ENCODE data around the gene APP. TPM values are rescaled to one million over a fixed set of nuclear protein-coding genes. Genes with fewer than 3 reads are reported as not detected.

The APP gene
- total RNA-seq, 1 experiment from 2014 or later = 224 TPM

DNA sequence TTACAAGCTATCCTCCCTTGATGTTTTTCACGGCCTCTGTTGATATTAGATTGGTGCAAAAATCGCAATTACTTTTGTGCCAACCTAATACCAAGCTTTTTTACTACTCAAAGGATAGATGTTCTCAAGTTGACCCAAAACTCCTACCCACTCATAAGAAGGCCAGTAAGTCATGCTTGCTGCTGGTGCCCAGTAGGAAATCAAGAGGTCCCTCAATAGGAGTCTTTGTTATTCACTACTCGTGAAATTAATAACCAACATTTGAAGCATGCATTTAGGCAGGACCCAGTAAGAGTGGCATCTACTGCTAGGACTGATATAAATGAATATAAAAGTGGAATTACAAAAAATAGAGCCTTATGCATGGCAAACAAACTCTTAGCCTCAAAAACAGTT lies 52.6 kb downstream of the APP start:
- H3K4me1 ChIP-seq (replicated peaks; ENCODE audit: insufficient read depth) = peaks cover 37% of the 10 kb centered on the region
- H3F3A ChIP-seq (ENCODE audit: insufficient read depth, low read depth) = peaks cover 24% of the 10 kb centered on the region
- intact Hi-C loops (cut with micrococcal nuclease; ENCODE audit: unreplicated experiment) = loop anchor here (5.0 kb wide), 1 partner anchor 49 kb away; no protein-coding TSS in a partner anchor
- BruUV-seq (replicated peaks) = no TSS peak
- H3K27me3 ChIP-seq (ENCODE audit: insufficient read depth, low read depth) = no peaks in the 10 kb centered on the region
- DNase-seq = no peak
- ChIA-PET CTCF (no interaction called here), POLR2A (ENCODE audit: unreplicated experiment) (no interaction called here)
- H3K36me3 ChIP-seq (ENCODE audit: low read depth) = no peaks in the 10 kb centered on the region
- H3K79me2 ChIP-seq (ENCODE audit: low read depth) = peaks cover 56% of the 10 kb centered on the region
- no peaks in the 10 kb centered on the region for H4K20me1 ChIP-seq (ENCODE audit: insufficient read depth)
- no peak overlapping the region for H2AFZ ChIP-seq
- no peak overlapping the region for H3K4me3 ChIP-seq
- no peaks in the 10 kb centered on the region for H3K9me3 ChIP-seq (ENCODE audit: insufficient read depth, low read depth)
- H3K4me2 ChIP-seq = no peak overlapping the region
- no peak for TF ChIP-seq EZH2 (IDR thresholded peaks at IDR 0.05; ENCODE audit: low read depth)
- TF ChIP-seq, protein P1, sequence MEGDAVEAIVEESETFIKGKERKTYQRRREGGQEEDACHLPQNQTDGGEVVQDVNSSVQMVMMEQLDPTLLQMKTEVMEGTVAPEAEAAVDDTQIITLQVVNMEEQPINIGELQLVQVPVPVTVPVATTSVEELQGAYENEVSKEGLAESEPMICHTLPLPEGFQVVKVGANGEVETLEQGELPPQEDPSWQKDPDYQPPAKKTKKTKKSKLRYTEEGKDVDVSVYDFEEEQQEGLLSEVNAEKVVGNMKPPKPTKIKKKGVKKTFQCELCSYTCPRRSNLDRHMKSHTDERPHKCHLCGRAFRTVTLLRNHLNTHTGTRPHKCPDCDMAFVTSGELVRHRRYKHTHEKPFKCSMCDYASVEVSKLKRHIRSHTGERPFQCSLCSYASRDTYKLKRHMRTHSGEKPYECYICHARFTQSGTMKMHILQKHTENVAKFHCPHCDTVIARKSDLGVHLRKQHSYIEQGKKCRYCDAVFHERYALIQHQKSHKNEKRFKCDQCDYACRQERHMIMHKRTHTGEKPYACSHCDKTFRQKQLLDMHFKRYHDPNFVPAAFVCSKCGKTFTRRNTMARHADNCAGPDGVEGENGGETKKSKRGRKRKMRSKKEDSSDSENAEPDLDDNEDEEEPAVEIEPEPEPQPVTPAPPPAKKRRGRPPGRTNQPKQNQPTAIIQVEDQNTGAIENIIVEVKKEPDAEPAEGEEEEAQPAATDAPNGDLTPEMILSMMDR (conservative IDR thresholded peaks at IDR 0.05) = no peak
- no peaks in the 10 kb centered on the region for H3K9me2 ChIP-seq (ENCODE audit: insufficient read depth)
- H3K27ac ChIP-seq = peak overlapping the region; percentile 85

DNA sequence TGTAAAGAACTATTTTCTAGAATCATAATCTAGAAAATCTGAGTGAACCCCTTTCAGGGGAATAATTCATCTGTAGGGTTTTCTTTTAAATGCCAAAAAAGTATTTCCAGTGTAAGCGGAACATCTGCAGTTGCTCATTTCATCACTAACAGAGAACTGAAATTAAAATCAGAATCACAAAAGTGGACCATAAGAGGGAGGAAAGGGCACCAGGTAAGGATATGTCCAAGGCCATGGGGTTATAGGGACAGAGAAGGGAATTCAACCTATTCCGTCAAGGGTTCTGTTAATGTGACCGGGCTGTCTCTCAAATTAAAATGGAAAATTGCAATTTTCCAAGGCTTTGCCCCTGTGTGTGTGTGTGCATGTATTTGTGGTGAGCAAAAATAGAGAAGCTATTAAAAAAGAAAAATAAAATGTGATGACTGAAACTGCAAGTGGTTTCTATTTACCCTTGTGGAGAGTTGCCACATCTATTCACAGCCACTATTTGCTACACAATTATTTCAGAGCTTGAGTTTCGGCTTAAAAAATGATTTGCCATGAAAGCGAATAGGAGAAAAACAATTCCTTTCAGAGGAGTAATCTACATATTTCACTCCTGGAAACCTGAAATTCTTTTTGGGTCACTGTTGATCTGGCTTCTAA lies 53.1 kb downstream of the APP start:
- BruUV-seq (replicated peaks) = no TSS peak
- Histone ChIP-seq H2AFZ (no peak overlapping the region), H3F3A (ENCODE audit: insufficient read depth, low read depth) (peaks cover 24% of the 10 kb centered on the region), H3K4me3 (peak overlapping the region; percentile 12; the same call in 1 of the 2 replicates), H3K79me2 (ENCODE audit: low read depth) (peaks cover 57% of the 10 kb centered on the region), H3K27me3 (ENCODE audit: insufficient read depth, low read depth) (no peaks in the 10 kb centered on the region), H3K9me3 (ENCODE audit: insufficient read depth, low read depth) (no peaks in the 10 kb centered on the region), H3K27ac (peak overlapping the region; percentile 85), H3K4me1 (replicated peaks; ENCODE audit: insufficient read depth) (peaks cover 37% of the 10 kb centered on the region), H3K9me2 (ENCODE audit: insufficient read depth) (no peaks in the 10 kb centered on the region), H3K4me2 (peak overlapping the region; percentile 70), H3K36me3 (ENCODE audit: low read depth) (no peaks in the 10 kb centered on the region), H4K20me1 (ENCODE audit: insufficient read depth) (no peaks in the 10 kb centered on the region)
- ChIA-PET POLR2A (ENCODE audit: unreplicated experiment) (no interaction called here), CTCF (no interaction called here)
- TF ChIP-seq, protein P1 (conservative IDR thresholded peaks at IDR 0.05) = no peak
- no peak for TF ChIP-seq EZH2 (IDR thresholded peaks at IDR 0.05; ENCODE audit: low read depth)
- DNase-seq = no peak
- intact Hi-C loops (cut with micrococcal nuclease; ENCODE audit: unreplicated experiment) = loop anchor here (5.0 kb wide), 1 partner anchor 50 kb away; no protein-coding TSS in a partner anchor

DNA sequence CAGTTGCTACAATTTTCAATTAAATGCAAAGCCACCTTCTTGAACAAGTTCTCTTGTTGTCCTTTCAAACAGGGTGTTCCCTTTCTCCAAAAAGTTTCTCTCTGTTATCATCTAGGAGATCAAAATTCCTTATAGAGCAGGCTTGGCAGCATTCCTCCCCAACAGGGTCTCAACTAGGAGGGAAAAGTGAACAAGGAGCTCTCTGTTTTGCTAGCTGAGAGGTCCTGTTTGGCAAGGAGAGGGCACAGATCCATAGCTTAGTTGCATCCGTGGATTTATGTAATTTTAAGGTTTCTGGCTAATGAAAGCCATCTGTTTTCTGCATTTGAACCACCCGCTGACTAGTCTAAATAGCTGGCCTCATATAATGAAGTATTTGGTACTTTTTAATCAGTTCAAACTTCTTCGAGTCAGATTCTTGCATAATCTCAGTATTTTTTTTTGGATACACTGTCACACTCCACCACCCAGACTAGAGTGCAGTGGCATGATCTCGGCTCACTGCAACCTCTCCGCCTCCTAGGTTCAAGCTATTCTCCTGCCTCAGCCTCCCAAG lies 54.0 kb downstream of the APP start:
- H3K4me2 ChIP-seq = peak overlapping the region; percentile 70
- DNase-seq = peak; percentile 58 to 93
- no peaks in the 10 kb centered on the region for H3K9me2 ChIP-seq (ENCODE audit: insufficient read depth)
- peaks cover 37% of the 10 kb centered on the region for H3K4me1 ChIP-seq (replicated peaks; ENCODE audit: insufficient read depth)
- H3K9me3 ChIP-seq (ENCODE audit: insufficient read depth, low read depth) = no peaks in the 10 kb centered on the region
- ChIA-PET POLR2A (ENCODE audit: unreplicated experiment) (interaction anchor here (0.7 to 0.8 kb wide), 2 partner anchors 24 to 348 kb away, joined by 3 to 5 read pairs; no protein-coding TSS in a partner anchor), CTCF (interaction anchor here (0.6 kb wide), 1 partner anchor 42 kb away, joined by 12 read pairs; no protein-coding TSS in a partner anchor)
- H2AFZ ChIP-seq = no peak overlapping the region
- no peaks in the 10 kb centered on the region for H4K20me1 ChIP-seq (ENCODE audit: insufficient read depth)
- TF ChIP-seq EZH2 (IDR thresholded peaks at IDR 0.05; ENCODE audit: low read depth) = no peak
- TF ChIP-seq, protein P1 (conservative IDR thresholded peaks at IDR 0.05) = no peak
- H3K27me3 ChIP-seq (ENCODE audit: insufficient read depth, low read depth) = no peaks in the 10 kb centered on the region
- peaks cover 24% of the 10 kb centered on the region for H3F3A ChIP-seq (ENCODE audit: insufficient read depth, low read depth)
- intact Hi-C loops (cut with micrococcal nuclease; ENCODE audit: unreplicated experiment) = loop anchor here (1.0 to 5.0 kb wide), 2 partner anchors 51 to 182 kb away; no protein-coding TSS in a partner anchor
- peaks cover 50% of the 10 kb centered on the region for H3K79me2 ChIP-seq (ENCODE audit: low read depth)
- H3K27ac ChIP-seq = peak overlapping the region; percentile 85
- BruUV-seq (replicated peaks) = no TSS peak
- no peaks in the 10 kb centered on the region for H3K36me3 ChIP-seq (ENCODE audit: low read depth)
- peak overlapping the region; percentile 12; the same call in 1 of the 2 replicates for H3K4me3 ChIP-seq

Data from PC-9 (cell line).